Measurements from ENCODE around the gene MIB2.

MIB2 gene

DNA sequence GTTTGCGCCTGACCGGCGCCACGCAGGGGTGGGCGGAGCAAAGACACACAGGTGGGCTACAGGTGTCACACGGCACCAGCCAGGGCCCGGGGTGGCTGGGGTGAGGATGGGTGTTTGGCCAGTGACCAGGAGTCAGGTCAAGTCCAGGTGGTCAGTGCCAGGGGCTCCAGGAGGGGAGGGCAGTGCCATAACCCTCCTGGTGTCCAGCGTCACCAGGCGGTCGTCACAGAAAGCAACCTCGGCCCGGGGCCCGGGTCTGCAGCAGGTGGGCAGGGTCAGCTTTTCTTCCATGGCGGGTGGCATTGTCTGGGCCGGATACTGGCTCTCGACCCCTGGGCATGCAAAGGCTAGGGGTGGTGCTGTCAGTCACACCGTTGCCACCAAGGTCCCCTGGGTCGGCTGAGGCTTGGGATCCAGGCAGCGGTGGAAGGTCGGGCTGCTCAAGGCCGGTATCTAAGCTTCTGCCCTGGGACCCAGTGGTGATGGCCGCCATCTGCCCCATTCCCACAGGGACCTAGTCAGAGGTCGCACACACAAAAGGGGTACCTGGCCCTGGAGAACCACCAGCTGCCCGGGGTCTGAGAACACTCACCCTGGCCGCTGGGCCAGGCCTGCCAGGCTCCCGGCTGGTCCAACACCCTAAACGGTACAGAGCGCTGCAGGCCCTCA, 17.1 kb upstream of the MIB2 start:
- DNase-seq (ENCODE audit: low read depth in 3 of 3): no peak

DNA sequence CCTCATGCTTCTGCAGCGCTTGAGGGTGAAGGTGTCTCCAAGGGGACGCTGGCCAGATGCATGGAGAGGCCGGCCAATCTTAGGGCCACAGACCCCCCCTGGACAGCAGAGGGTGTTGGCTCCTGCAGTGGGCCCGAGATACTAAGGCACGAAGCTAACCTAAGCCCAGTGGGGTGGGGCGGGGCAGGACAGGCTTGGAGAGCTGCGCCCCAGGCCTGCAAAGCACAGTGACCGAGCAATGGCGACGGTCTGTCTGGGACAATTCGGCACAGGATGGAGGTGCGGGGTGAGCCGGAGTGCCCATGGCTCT, 16.6 kb upstream of the MIB2 start:
- no peak for DNase-seq (ENCODE audit: low read depth in 3 of 3)

DNA sequence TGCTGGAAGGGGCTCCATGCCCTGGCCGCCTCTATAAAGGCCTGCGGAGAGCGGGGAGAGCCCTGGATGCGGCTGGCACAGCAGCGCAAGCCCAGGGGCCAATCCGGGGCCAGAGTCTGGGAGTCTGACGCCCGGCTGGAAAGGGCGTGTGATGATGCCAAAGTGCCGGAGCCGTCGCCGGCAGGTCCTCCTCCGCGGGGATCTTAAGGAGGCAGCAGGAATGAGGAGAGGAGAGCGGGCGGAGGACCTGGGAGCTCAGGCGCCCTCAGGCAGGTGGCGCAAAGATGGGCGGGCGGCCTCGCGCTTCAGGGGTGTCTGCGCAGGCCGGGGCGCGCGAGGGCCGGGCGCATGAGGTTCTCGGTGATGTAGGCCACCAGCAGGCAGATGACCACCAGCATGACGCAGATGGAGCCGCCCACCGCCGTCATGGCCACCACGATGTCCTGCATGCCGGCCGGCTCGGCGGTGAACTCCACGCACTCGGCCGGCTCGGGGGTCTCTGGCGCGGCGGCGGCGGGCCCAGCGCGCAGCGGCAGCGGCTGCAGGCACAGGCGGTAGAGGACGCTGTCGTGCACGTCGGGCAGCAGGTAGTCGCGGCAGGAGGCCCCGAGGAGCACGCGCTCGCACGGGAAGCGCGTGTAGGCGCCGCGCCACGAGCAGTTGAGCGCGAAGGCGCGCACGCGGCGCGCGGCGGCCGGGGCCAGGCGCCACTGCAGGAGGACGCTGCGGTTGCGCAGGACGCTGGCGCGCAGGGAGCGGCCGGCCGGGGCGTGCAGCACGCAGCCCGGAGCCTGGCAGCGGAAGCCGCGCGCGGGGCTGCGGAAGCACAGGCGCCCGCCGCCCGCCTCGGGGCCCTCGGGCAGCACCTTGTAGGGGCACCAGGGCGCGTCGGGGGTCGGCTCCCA, 16.0 kb upstream of the MIB2 start:
- DNase-seq (ENCODE audit: low read depth in 3 of 3): no peak

DNA sequence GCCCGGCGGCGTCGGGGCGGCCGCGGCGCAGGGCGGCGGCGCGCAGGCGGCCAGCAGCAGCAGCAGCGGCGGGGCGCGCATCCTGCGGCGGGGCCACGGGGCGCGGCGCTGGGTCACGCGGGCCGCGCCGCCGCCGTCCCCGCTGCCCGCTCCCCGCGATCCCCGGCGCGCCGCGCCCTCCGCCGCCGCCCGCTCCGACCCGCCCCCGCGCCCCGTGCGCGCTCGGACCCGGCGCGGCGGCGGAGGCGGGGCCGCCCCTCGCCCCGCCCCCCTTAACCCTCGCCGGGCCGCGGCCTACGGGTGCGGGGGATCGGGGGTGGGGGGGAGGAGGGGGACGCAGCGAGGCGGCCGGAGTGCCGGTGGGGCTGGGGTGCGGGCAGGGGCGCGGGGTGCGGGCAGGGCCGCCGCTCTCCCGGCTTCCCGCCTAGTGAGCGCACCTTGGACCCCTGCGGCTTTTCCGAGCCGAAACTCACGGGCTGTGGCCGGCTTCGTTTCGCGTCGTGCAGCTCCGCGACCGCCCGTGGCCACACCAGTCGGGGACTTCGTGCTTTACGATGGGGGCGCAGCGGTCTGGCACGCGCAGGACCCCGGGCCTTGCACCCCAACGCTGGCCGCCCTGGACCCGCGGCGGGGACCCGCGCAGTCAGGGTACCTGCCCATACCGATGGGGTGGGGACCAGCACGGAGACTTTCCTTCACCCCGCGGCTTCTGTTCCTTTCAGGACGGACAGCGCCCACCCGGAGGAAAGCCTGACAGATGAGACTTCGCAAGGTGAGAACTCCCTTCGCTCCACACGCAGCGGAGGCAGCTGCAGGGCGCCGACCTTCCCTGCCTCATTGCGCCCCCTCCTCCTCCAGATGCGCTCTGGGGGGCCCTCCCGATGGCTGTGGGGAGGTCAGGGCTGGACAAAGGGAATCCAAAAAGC, 15.1 kb upstream of the MIB2 start, which contains the start of gene FNDC10:
Gene FNDC10 (minus strand): TSS at position 201 of the 926 bp plus-strand sequence. CDS start 120 bp downstream, at position 81.
- no peak for DNase-seq (ENCODE audit: low read depth in 3 of 3)

DNA sequence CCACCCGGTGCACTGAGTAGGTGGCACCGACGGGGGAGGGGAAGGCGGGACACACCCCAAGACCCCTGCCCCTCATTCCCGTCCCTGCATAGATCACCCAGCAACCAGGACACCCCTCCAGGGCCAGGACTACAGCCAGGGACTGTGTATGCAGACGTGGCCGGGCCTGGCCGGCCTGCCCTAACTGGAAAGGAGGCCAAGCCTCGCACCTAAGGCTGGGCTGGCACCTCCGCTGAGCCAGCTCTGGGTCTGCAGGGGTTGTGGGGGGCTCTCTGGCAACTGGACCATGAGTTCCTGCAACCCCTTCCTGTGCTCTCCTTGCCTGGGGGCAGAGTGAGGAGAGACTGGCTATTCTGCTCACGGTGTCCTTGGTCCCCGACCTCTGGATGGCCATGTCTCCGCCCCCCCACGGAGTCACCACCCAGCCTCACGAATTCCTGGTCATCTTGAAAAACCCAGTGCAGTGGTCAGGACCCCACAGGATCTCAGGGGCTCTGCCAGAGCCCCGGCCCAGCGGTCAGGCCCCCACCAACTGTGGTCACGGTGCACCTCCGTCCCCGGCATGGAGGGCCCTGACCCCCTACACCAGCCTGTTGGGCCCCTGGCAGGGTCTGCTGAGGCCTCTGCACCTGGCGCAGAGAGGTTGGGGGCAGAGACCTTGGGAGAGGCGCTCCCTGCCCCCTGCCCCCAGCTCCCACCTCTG, 14.3 kb upstream of the MIB2 start:
- no peak for DNase-seq (ENCODE audit: low read depth in 3 of 3)

DNA sequence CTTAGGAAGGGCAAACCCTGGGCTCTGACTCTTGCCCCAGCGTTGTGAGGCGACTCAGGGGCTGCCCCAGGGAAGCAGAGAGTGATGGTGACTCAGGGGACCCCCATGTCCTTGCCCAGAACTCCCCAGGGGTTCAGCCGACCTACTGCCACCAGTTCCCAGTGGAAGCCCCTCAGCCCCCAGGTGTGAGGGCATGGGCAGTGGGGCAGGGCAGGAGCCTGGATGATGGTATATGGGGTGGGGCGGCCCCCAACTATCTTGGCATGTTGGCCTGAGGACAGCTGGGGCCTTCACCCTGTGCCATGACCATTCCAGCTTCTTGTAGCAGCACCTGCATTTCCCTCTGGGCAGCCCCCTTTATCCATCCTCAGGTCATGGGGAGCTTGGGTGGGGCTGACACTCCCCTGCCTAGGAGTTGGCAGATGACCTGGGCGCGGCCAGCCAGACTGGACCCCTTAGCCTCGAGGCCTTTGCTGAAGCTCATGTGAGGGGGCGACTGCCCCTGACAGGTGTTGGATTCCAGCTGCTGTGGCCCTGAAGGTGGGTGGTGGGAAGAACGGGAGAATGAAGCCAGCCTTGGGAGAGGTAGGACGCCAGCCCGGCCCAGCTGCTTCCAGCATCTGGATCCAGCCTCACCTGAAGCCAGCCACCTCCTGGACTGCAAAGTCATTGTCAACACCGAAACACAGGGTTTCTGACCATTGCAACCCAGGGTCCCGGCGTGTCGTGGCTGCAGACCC, 13.6 kb upstream of the MIB2 start:
- DNase-seq (ENCODE audit: low read depth in 3 of 3): no peak

DNA sequence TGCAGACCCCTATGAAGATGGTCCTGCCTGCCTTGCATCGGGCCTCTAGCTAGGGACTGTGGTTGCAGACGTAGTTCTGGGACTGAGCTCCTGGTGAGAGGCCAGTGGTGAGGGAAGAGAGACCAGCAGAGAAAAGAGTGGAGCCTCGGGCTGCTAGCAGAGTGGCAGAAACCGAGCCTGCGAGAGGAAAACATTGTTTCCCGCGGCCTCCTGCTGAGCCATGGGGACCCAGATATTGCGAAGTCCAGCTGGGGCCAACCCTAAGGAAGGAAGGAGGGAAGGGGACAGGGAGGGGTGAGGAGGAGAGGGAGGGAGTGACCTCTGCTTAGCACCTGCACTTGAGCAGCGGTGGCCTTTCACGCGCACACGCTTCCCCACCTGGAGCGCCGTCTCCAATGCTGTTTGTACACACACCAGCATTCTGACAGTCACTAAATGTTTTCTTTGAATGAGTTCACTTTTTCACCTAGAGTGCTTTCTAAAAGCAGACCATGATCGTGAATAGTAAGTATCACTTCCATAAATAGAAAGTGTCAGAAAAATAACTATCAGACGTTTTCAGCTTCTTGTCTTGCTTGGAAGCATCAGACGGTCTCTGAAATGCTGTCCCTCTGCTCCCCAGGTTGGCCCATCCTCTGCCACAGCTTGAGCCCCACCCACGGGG, 12.9 kb upstream of the MIB2 start:
- no peak for DNase-seq (ENCODE audit: low read depth in 3 of 3)

DNA sequence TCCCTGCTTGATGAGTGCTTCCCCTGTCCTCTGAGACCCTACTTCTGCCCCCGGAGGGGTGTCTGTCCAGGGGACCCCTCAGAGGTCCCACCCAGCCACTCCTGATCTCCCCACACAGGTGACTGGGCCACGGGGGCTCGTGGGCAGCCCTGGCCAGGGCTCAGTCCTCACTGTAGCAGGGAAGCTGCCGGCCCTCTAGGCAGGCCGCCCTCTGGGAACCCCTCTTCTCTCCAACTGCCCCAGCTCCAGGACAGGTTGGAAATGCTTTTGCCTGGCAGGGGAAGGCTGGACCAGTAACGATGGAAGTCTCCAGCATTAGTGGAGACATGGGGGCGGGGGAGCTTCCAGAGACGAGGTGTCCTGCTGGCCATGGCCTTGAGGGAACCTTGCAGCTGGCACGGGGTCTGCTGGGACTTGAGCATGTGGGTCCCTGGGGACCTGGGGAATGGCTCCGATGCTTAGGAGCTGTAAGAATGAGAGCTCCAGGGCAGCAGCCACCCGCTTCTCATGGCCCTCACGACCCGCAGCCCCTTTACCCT, 12.3 kb upstream of the MIB2 start:
- DNase-seq (ENCODE audit: low read depth in 3 of 3): no peak

DNA sequence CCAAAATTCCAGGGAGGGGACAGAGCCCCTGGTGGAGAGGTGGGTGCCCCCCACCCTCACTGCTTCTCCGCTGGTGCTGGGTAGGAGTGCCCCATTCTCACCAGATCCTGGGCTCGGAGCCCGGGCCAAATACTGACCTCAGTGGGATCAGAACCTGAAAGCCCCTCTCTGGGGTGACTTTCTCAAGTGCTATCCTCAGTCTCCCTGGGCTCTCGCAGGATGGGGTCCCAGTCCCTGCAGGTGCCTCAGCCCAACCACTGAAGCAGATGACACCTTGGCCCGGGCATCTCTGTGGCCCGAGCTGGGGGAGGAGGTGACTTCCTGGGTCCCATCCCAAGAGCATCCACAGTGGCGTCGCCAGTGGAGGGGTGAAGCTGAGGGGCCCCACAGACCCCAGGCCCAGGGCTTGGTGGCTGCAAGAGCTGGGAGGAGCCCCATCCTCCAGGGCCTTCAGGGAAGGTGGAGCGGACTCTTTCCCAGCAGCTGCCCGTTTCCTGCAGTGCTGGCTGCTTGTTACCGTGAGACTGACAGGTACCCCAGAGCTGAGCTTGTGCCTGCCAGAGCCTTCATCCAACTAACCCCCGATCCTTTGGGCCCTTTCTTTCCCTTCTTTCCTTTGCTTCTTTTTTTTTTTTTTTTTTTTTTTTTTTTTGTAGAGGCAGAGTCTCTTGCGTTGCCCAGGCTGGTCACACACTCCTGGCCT, 11.5 kb upstream of the MIB2 start:
- no peak for DNase-seq (ENCODE audit: low read depth in 3 of 3)

DNA sequence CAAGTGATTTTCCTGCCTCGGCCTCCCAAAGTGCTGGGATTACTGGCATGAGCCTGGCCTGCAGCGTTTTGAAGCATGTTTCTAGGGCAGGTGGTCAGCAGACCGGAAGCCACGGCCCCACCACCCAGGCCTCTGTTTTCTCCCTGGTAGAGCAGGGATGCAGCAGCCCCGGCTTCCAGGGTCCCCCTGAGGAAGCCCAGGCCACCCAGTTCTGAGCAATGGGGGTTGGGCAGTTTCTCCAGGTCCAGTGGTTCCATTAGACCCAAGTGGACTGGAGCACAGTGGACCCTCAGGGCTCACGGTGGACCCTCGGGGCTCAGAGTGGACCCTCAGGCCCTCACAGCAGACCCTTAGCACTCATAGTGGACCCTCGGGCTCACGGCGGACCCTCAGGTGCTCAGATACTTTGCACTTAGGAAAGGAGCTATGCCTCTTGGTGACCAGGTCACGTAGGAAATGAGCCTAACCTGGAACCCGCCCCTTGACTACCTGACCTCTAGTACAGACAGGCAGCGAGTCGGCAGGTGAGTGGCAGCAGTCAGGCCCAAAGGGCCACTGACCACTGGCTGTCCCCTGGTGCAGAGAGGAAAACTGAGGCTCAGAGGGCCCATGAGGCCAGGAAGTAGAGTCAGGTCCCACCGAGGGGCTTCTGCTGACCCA, 10.8 kb upstream of the MIB2 start:
- DNase-seq (ENCODE audit: low read depth in 3 of 3): no peak

DNA sequence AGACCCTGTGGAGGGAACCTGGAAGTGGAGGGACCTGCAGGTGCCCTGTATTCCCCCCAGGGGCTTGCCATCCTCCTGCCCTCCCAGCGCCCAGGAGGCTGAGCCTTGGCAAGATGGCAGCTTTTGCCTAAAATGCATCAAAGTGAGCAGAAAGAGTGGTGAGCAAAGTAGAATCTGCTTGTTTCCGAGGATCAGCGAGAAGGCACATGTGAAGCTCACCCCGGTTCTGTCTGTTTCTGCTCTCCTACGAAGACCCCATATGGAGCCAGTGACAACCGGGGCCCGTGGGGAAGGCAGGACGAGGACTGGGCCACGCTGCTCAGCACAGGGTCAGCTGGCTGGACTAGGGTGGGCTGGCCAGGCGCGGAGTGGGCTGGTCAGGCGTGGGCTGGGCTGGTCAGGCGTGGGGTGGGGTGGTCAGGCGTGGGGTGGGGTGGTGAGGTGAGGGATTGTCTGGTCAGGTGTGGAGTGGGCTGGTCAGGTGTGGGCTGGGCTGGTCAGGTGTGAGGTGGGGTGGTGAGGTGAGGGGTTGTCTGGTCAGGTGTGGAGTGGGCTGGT, 10.2 kb upstream of the MIB2 start:
- DNase-seq (ENCODE audit: low read depth in 3 of 3): no peak

DNA sequence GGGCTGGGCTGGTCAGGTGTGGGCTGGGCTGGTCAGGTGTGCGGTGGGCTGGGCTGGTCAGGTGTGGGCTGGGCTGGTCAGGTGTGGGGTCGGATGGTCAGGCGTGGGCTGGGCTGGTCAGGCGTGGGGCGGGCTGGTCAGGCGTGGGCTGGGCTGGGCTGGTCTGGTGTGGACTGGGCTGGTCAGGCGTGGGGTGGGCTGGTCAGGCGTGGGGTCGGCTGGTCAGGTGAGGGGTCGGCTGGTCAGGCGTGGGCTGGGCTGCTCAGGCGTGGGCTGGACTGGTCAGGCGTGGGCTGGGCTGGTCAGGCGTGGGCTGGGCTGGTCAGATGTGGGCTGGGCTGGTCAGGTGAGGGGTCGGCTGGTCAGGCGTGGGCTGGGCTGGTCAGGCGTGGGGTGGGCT, 9.6 kb upstream of the MIB2 start:
- DNase-seq (ENCODE audit: low read depth in 3 of 3): no peak

DNA sequence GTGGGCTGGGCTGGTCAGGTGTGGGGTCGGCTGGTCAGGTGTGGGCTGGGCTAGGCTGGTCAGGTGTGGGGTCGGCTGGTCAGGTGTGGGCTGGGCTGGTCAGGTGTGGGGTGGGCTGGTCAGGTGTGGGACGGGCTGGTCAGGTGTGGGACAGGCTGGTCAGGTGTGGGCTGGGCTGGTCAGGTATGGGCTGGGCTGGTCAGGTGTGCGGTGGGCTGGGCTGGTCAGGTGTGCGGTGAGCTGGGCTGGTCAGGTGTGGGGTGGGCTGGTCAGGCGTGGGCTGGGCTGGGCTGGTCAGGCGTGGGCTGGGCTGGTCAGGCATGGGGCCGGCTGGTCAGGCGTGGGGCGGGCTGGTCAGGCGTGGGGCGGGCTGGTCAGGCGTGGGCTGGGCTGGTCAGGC, 9.1 kb upstream of the MIB2 start:
- no peak for DNase-seq (ENCODE audit: low read depth in 3 of 3)

DNA sequence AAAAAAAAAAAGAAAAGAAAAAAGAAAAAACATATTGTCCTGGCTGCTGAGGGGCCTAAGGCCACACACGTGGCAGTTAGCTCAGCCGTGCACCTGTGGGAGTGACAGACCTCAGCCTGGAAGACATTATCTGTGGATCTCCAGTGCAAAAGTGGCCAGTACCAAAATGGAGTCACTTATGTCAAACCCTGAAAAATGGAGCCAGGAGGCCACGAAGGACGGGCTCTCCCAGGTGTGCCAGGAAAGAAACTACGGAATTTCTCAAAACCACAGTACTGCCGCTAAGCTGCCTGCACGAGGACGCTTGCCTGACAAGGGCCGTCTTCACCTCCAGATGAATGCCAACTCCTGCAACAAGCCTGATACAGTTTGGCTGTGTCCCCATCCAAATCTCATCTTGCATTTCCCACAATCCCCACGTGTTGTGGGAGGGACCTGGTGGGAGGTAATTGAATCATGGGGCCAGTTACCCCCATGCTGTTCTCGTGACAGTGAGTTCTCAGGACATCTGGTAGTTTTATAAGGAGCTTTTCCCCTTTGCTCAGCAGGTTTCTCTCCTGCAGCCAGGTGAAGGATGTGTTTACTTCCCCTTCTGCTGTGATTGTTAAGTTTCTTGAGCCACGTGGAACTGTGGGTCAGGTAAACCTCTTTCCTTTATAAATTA, 5.3 kb upstream of the MIB2 start:
- no peak for DNase-seq (ENCODE audit: low read depth in 3 of 3)

DNA sequence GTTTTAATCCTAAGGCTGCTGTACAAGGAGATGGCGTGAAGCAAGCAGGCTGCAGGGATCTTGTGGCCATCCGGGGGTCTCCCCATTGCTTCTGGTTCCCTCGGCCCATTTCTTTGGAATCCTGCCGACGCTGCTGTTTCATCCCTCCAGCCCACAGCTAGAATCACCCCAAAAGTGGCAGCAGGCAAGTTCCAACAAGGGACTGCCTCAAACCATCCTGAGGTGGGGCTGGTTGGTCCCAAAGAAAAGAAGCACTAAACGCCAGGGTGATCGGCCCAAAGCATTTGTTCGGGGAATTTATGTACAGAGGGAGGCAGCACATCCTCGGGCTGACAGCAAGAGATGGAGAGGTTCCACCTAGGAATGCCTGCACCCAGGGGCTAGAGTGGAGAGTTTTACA, 4.5 kb upstream of the MIB2 start:
- DNase-seq (ENCODE audit: low read depth in 3 of 3): no peak

DNA sequence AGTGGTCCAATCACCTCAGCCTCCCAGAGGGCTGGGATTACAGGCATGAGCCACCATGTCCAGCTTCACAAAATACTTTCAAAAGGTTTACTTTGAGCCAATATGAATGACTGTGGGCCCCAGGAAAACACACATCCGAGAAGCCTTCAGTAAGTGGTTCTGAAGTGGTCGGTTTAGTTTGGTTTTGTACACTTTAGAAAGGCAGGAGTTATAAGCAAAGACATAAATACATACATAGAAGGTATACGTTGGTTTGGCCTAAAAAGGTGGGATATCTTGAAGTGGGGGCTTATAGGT, 3.2 kb upstream of the MIB2 start:
- no peak for DNase-seq (ENCODE audit: low read depth in 3 of 3)

DNA sequence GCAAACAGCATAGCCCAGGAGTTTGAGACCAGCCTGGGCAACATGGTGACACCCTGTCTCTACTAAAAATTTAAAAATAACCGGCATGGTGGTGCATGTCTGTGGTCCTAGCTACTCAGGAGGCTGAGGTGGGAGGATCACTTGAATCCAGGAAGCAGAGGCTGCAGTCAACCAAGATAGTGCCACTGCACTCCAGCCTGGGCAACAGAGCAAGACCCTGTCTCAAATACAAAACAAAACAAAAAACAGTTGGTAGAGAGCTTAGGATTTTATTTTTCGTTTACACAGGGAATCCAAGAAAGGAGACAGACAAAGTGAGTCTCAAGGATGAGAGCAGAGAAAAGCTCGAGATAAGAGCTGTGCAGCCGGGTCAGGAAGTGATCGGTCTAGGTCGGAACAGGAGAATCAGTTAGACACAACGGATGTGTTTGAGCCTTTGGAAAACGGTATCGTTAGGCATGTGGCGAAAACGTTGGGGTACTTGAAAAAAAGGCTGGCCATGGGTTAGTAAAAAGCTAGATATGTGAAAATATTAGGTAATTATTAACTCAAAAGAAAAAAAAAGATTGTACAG, 1.7 kb upstream of the MIB2 start:
- no peak for DNase-seq (ENCODE audit: low read depth in 3 of 3)

All from stimulated activated CD4-positive, alpha-beta T cell treated with anti-CD3 and anti-CD28 coated beads, TNF-alpha, amount 100 ng/mL, for 48 hours (primary cell).